HG03280 (cell line): Measurements from ENCODE around the gene ACTL9.

ENCODE experiments used
- ATAC-seq: cut with Tn5 transposase; IDR thresholded peaks from one replicate; pipeline ENCODE4 v1.9.1; 2021; ENCODE audit warnings: mild to moderate bottlenecking, moderate library complexity; ENCODE audit not compliant: unreplicated experiment

ACTL9 gene

GRCh38 chr19:8686549-8686948, 12.0 kb downstream of the ACTL9 start:
- no peak for ATAC-seq

- no peak for ATAC-seq
Measured at GRCh38 chr19:8684001-8684902, 14.3 kb downstream of the ACTL9 start.

- no peak for ATAC-seq
Measured at GRCh38 chr19:8682931-8683330, 15.7 kb downstream of the ACTL9 start.

- no peak for ATAC-seq
Measured at GRCh38 chr19:8682472-8682871, 16.1 kb downstream of the ACTL9 start.

GRCh38 chr19:8681345-8682029, 17.1 kb downstream of the ACTL9 start:
- no peak for ATAC-seq

- no peak for ATAC-seq
Measured at GRCh38 chr19:8680676-8681344, 17.8 kb downstream of the ACTL9 start.

- no peak for ATAC-seq
Measured at GRCh38 chr19:8678244-8678807, 20.3 kb downstream of the ACTL9 start.

- no peak for ATAC-seq
Measured at GRCh38 chr19:8675066-8675465, 23.5 kb downstream of the ACTL9 start.

- no peak for ATAC-seq
Measured at GRCh38 chr19:8673276-8673891, 25.2 kb downstream of the ACTL9 start.

- no peak for ATAC-seq
Measured at GRCh38 chr19:8666814-8667405, 31.7 kb downstream of the ACTL9 start.

GRCh38 chr19:8665468-8666213, 33.0 kb downstream of the ACTL9 start:
- no peak for ATAC-seq

GRCh38 chr19:8664671-8665057, 33.9 kb downstream of the ACTL9 start:
- ATAC-seq = no peak

- no peak for ATAC-seq
Measured at GRCh38 chr19:8663920-8664670, 34.5 kb downstream of the ACTL9 start.

- no peak for ATAC-seq
Measured at GRCh38 chr19:8662263-8662662, 36.3 kb downstream of the ACTL9 start.

GRCh38 chr19:8659905-8660304, 38.7 kb downstream of the ACTL9 start:
- ATAC-seq = no peak

- ATAC-seq = no peak
Measured at GRCh38 chr19:8657869-8658268, 40.7 kb downstream of the ACTL9 start.

GRCh38 chr19:8655340-8655709, 43.3 kb downstream of the ACTL9 start:
- no peak for ATAC-seq

- no peak for ATAC-seq
Measured at GRCh38 chr19:8654591-8655339, 43.8 kb downstream of the ACTL9 start.
